Stimulated activated CD8-positive, alpha-beta memory T cell treated with anti-CD3 and anti-CD28 coated beads, Interleukin-12 subunit alpha, Interleukin-12 subunit beta, amount 100 ng/mL, for 24 hours (primary cell): ENCODE data around the gene CERKL.

Source experiments
- DNase-seq: peaks from one replicate; pipeline ENCODE4 v3.0.0-alpha.2; 2020; ENCODE audit errors: extremely low read depth

Gene CERKL

GRCh38 chr2:181628590-181629585 is 28.0 kb downstream of the CERKL start:
- no peak for DNase-seq

GRCh38 chr2:181627545-181627944 is 29.4 kb downstream of the CERKL start:
- no peak for DNase-seq

DNA sequence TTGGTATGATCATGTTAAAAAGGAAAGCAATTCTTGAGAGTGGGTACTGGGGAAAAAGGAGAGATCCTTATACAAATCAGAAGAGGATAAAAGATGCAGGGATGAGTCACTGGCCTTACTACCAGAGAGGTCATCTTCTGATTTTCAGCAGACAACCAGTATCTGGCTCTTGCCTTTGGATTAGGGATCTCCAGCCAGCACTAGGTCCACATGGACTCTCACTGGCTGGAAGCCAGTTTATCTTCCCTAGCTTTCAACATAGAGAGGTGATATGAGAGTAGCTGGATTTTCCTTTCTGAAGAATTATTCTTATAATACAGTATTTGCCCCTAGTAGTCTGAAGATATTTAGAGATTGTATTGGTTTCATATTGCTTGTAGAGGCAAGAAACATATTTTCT is 30.2 kb downstream of the CERKL start:
- DNase-seq: no peak

DNA sequence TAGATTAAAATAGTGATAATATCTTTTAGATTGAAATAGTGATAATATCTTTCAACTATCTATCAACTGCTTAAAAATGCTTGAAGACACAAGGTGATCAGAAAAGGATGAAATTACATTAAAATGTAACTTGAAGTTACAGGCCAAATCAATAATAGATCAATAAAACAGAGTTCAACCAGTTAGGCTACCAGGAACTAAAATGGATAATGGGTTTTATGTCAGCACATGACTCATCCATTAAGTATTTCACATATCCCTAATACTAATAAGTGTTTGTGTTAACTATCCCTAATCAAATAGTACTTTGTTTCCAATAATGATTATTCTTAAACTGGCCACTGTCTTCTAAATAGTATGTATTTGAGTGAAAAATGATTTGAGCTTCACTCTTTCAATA is 33.7 kb downstream of the CERKL start:
- DNase-seq: no peak

GRCh38 chr2:181621779-181622490 is 35.0 kb downstream of the CERKL start:
- no peak for DNase-seq

DNA sequence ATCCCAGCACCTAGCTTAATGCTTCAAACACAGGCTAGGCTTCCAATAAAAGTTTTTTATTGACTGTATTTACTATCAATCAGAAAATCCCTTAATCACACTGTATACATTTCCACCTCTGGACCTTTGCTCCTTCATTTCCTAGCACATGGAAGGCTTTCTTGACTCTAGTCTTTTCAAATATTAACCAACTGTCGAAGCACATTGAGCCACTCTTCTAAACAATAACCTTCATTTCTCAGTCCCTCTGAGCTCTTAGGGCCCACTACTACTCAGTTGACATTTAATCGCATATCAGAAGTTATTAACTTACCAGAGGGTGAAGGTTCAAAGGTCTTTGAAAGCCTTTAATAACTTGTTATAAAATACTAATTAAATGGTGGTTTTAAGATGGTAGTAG is 37.4 kb downstream of the CERKL start:
- DNase-seq: no peak

- DNase-seq: no peak
Observed at GRCh38 chr2:181616715-181617114, 40.2 kb downstream of the CERKL start.

GRCh38 chr2:181614874-181615638 is 41.8 kb downstream of the CERKL start:
- DNase-seq: no peak

GRCh38 chr2:181613241-181613640 is 43.7 kb downstream of the CERKL start:
- no peak for DNase-seq

DNA sequence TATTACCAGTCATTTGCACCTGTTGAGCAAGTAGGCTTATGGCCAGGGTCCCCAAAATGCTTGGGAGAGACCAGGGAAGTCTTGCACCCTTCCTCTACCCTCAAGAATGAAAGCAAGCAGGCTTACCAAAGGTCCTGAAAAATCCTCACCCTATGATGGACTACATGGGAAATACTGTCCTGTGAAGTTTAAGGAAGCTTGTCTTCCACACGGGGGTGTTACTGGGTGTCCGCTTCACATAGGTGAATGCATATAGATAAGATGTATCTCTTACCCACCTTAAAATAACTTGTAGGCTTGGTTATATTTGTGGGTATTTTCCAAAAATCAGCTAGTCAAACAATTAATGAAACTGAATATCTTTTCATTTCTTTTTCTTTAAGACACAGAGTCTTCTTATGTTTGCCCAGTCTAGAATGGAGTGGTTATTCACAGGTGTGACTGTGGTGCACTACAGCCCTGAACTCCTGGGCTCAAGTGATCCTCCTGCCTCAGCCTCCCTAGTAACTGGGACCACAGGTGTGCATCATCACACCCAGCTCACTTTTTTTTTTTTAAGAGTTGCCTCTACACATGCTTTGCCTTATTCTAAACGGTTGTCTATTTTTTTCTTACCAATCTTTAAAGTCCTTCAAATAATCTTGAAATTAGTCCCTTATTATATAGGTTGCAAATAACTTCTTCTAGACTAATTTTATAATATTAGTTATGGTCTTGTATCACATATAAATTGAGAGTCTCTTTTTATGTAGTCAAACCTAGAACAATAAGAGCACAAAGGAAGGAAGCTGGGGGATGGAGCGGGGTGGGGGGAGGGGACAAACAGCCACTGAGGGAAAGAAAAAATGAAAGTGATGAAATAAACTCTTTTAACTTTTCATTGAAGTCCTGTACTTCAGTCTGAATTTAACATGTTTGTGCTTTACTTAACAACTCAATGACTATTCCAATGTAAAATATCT is 49.0 kb downstream of the CERKL start:
- DNase-seq: no peak

GRCh38 chr2:181605889-181606837 is 50.7 kb downstream of the CERKL start:
- no peak for DNase-seq

DNA sequence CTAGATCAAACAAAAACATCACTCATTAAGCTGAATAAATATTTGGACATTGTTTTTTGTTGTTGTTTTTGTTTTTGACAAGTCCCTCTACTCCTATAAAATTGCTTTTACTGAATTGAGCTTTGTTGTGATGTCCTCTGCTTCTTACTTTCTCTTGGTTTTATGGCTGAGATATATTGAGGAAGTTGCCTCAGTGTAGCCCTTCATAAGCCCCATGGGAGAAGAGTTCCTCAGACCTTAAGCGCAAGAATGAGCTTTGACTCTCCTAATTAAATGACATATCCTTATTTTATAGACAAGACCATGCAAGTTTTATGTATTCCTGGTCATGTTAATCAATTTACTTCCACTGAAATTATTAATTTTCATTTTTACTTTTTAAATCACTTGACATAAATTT is 54.9 kb downstream of the CERKL start:
- no peak for DNase-seq

GRCh38 chr2:181596556-181596955 is 60.3 kb downstream of the CERKL start:
- DNase-seq: no peak

DNA sequence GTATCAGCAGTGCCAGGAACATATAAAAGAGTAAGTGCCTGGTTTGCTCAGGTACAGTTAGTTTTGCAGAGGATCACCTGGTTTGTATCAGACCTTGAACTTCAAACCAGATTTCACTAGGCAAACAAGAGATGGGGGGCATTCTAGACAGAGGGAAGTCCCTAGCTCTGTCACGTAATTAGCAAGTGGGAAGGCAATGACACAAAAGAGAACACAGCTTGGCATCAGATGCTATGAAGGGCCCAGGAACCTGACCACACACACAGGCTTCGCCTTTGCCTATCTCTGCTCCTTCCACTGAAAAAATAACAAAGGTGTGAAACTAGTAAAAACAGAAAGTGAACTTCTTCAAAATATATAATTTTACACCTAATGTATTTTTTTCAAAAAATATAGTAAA is 62.6 kb downstream of the CERKL start:
- DNase-seq: no peak

GRCh38 chr2:181589779-181590178 is 67.1 kb downstream of the CERKL start:
- no peak for DNase-seq

DNA sequence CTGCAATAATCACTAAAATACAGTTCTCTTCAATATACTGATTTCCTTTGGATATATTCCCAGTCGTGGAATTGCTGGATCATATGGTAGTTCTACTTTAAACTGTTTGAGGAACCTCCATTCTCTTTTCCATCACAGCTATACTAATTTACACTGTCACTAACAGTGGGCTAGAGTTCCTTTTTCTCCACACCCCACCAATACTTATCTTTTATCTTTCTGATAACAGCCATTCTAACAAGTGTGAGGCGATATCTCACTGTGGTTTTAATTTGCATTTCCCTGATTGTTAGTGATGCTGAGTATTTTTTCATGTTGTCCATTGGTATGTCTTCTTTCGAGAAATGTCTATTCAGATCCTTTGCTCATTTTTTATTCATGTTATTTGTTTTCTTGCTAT is 68.4 kb downstream of the CERKL start:
- DNase-seq: no peak

- no peak for DNase-seq
Observed at GRCh38 chr2:181586569-181587081, 70.3 kb downstream of the CERKL start.

GRCh38 chr2:181585732-181586131 is 71.2 kb downstream of the CERKL start:
- no peak for DNase-seq

GRCh38 chr2:181581534-181581933 is 75.4 kb downstream of the CERKL start:
- no peak for DNase-seq

- no peak for DNase-seq
Observed at GRCh38 chr2:181578829-181579228, 78.1 kb downstream of the CERKL start.
